Colon (tissue), 2 donors: Measurements from ENCODE around the gene KIAA1191.
"Not testable (repeated sequence)": the region's sequence is repeated elsewhere in the genome, so short reads cannot be mapped to it uniquely, and the experiment has no call there.

ENCODE experiments used
- FAIRE-seq: peaks from 2 replicates; lab custom pipeline; 2012; peaks lifted over from hg19 to GRCh38; lab: Jason Lieb, UNC
- donor health status: control.
- donor health status: control.

The KIAA1191 gene

GRCh38 chr5:176317534-176318374 is 43.8 kb downstream of the KIAA1191 start:
- no peak for FAIRE-seq

GRCh38 chr5:176305356-176305755 is 56.2 kb downstream of the KIAA1191 start:
- FAIRE-seq: not testable (repeated sequence)
